Endothelial cell of umbilical vein (primary cell): ENCODE data around the gene TCF7L2. TPM values are rescaled to one million over a fixed set of nuclear protein-coding genes. Genes with fewer than 3 reads are reported as not detected.

ENCODE experiments used
- BruUV-seq: library from RNA; stranded (reverse); fragments of 400-500 nt; replicated peaks from 2 replicates; lab custom pipeline; 2021; lab: Mats Ljungman, UMichigan
- CTCF ChIA-PET: fragments of 300-600, 350-600 bp; sonication (Branson Sonifier 250); formaldehyde crosslinking; loops from one replicate; lab custom pipeline; 2021; ENCODE audit warnings: antibody characterized with exemption, inconsistent platforms; lab: Charles Lee
- POLR2A ChIA-PET: fragments of 300-600, 350-600 bp; sonication (Branson Sonifier 250); formaldehyde crosslinking; loops from one replicate; lab custom pipeline; 2021; ENCODE audit warnings: antibody characterized with exemption, inconsistent platforms; lab: Charles Lee
- DNase-seq: peaks from one replicate; pipeline ENCODE4 v3.0.0-alpha.2; 2011; ENCODE audit warnings: low read depth, low spot score
- FAIRE-seq: peaks from 2 replicates; lab custom pipeline; 2011; peaks lifted over from hg19 to GRCh38; lab: Jason Lieb, UNC
- H2AFZ ChIP-seq: 2 replicates; pipeline ENCODE4 v1.6.0; 2012; ENCODE audit warnings: low read depth, low read length, control low read depth, inconsistent platforms
- H3K27ac ChIP-seq: 2 replicates; pipeline ENCODE4 v1.5.1; 2011; ENCODE audit warnings: low read depth, mild to moderate bottlenecking, control low read depth, low read length, moderate library complexity; ENCODE audit not compliant: insufficient read depth
- H3K27me3 ChIP-seq, 2 experiments: 2 replicates each; pipeline versions ENCODE4 v1.6.0 to v1.6.1; 2011; ENCODE audit warnings: low read length in 2 of 2, mixed read lengths in 1 of 2; ENCODE audit not compliant: control insufficient read depth in 2 of 2, insufficient read depth in 2 of 2
- H3K36me3 ChIP-seq, 2 experiments: 2 replicates in 1 of 2; 3 replicates in 1 of 2; pipeline ENCODE4 v1.5.1; 2011; ENCODE audit warnings: low read length in 2 of 2, mild to moderate bottlenecking in 1 of 2, moderate library complexity in 1 of 2; ENCODE audit not compliant: control insufficient read depth in 2 of 2, insufficient read depth in 2 of 2; ENCODE audit errors: extremely low read depth in 1 of 2
- H3K4me1 ChIP-seq: 3 replicates; pipeline ENCODE4 v1.5.1; 2011; ENCODE audit warnings: mild to moderate bottlenecking, low read length; ENCODE audit not compliant: control insufficient read depth, insufficient read depth; ENCODE audit errors: extremely low read depth
- H3K4me2 ChIP-seq: 2 replicates; pipeline ENCODE4 v1.6.1; 2011; ENCODE audit warnings: low read length, control low read depth, mixed read lengths; ENCODE audit not compliant: insufficient read depth
- H3K4me3 ChIP-seq, 3 experiments: fragments of 200-600 bp in 1 of 3; sonication (generic), shearing (Covaris generic) in 1 of 3; replicated peaks in 1 of 3; 2 replicates each; pipeline ENCODE4 v1.5.1; 2011 to 2016; ENCODE audit warnings: control low read depth in 3 of 3, low read length in 3 of 3, mild to moderate bottlenecking in 2 of 3, inconsistent platforms in 1 of 3, low read depth in 1 of 3, moderate library complexity in 1 of 3; ENCODE audit not compliant: insufficient read depth in 1 of 3
- H3K79me2 ChIP-seq: 2 replicates; pipeline ENCODE4 v1.6.0; 2012; ENCODE audit warnings: low read length, inconsistent platforms; ENCODE audit not compliant: control insufficient read depth, insufficient read depth
- H3K9ac ChIP-seq: replicated peaks from 2 replicates; pipeline ENCODE3; 2011; ENCODE audit warnings: low read length, control low read depth; ENCODE audit not compliant: insufficient read depth; ENCODE audit errors: extremely low read depth
- H3K9me1 ChIP-seq: replicated peaks from 3 replicates; pipeline ENCODE4 v1.6.0; 2011; ENCODE audit warnings: mild to moderate bottlenecking, low read length; ENCODE audit not compliant: control insufficient read depth, insufficient read depth; ENCODE audit errors: extremely low read depth
- H3K9me3 ChIP-seq: replicated peaks from 2 replicates; pipeline ENCODE4 v1.5.1; 2012; ENCODE audit warnings: low read length, inconsistent platforms; ENCODE audit not compliant: control insufficient read depth, insufficient read depth
- H4K20me1 ChIP-seq: replicated peaks from 2 replicates; pipeline ENCODE3; 2011; ENCODE audit warnings: mild to moderate bottlenecking, low read length; ENCODE audit not compliant: control insufficient read depth, insufficient read depth; ENCODE audit errors: extremely low read depth
- CTCF ChIP-seq, 2 donors: IDR thresholded peaks; 1 replicate in 1 of 2; 2 replicates in 1 of 2; pipeline ENCODE4 v1.5.1; 2011; ENCODE audit warnings: low read length in 2 of 2, mild to moderate bottlenecking in 2 of 2, moderate library complexity in 2 of 2, control low read depth in 1 of 2, inconsistent platforms in 1 of 2, low read depth in 1 of 2; ENCODE audit not compliant: insufficient read depth in 1 of 2; ENCODE audit errors: extremely low read depth in 1 of 2
- EZH2 ChIP-seq: IDR thresholded peaks from 2 replicates; pipeline ENCODE4 v1.6.1; 2012; ENCODE audit warnings: borderline replicate concordance, low read depth, mild to moderate bottlenecking, moderate library complexity, low read length, inconsistent platforms; ENCODE audit not compliant: severe bottlenecking
- JUN ChIP-seq: IDR thresholded peaks from 2 replicates; pipeline ENCODE4 v1.6.1; 2011; ENCODE audit warnings: borderline replicate concordance, low read depth; ENCODE audit not compliant: insufficient read length, insufficient read depth
- MAX ChIP-seq: IDR thresholded peaks from 2 replicates; pipeline ENCODE4 v1.6.1; 2011; ENCODE audit not compliant: insufficient read depth, insufficient read length
- dilution Hi-C: fragments of 300-500 bp; cut with MboI; formaldehyde crosslinking; loops from one replicate; pipeline ENCODE4 v1.15.0; 2019; ENCODE audit warnings: low sequenced_read_pairs; ENCODE audit not compliant: extremely low pct_ligation_motif_present
- intact Hi-C: fragments of 100-400 bp; cut with micrococcal nuclease; formaldehyde crosslinking; loops from one replicate; pipeline ENCODE4 v1.10.0; 2022
- polyA plus RNA-seq, 4 experiments: library from polyadenylated mRNA; depleted of rRNA in 3 of 4; stranded (reverse) in 3 of 4; unstranded in 1 of 4; fragments of >200 nt; gene quantifications; 2 replicates each; pipeline versions ENCODE4 v1.2.1 to v1.2.3, GENCODE V29; 2011 to 2012; ENCODE audit warnings: missing spikeins in 1 of 4
- total RNA-seq: library from RNA; stranded (reverse); gene quantifications from 2 replicates; pipeline ENCODE4 v1.2.3, GENCODE V29; 2021

TCF7L2 gene
- total and polyA plus RNA-seq, 2 donors (not counting 3 experiments of a cell fraction or from before 2014, with no cell fraction given), result 9.9 to 21.8 TPM

- Histone ChIP-seq H3K9me3 (no peaks in the 10 kb centered on the region), H3K79me2 (no peaks in the 10 kb centered on the region), H2AFZ (no peak overlapping the region), H3K36me3 (no peaks in the 10 kb centered on the region), H3K4me3 (no peak overlapping the region), H3K27ac (peak overlapping the region; percentile 5), H3K9me1 (no peaks in the 10 kb centered on the region), H3K4me1 (peaks cover 68% of the 10 kb centered on the region), H3K4me2 (no peak overlapping the region), H4K20me1 (no peaks in the 10 kb centered on the region), H3K9ac (no peak overlapping the region), H3K27me3 (no peaks in the 10 kb centered on the region)
- POLR2A ChIA-PET, result no interaction called here
- FAIRE-seq (no peak), DNase-seq (no peak)
- dilution Hi-C loops, result no loop called here
- no TSS peak for BruUV-seq
- intact Hi-C loops, result no loop called here
- TF ChIP-seq EZH2, result no peak
- TF ChIP-seq CTCF (IDR thresholded peaks at IDR 0.05; ENCODE audit: extremely low read depth in 1 of 2, insufficient read depth in 1 of 2, low read depth in 1 of 2, low read length in 2 of 2), result no peak
- no peak for TF ChIP-seq JUN
- no peak for TF ChIP-seq MAX
- CTCF ChIA-PET, result interaction anchor here (0.8 to 1.0 kb wide), 3 partner anchors 17 to 1248 kb away, joined by 3 to 5 read pairs (median 3); no protein-coding TSS in a partner anchor
Observed at GRCh38 chr10:113056441-113057021, 106.5 kb downstream of the TCF7L2 start.
